GM19043 (cell line): Measurements from ENCODE around the gene GOLT1A.

ENCODE experiments used
- ATAC-seq: cut with Tn5 transposase; IDR thresholded peaks from one replicate; pipeline ENCODE4 v1.9.1; 2021; ENCODE audit warnings: low read depth; ENCODE audit not compliant: unreplicated experiment

The GOLT1A gene

DNA sequence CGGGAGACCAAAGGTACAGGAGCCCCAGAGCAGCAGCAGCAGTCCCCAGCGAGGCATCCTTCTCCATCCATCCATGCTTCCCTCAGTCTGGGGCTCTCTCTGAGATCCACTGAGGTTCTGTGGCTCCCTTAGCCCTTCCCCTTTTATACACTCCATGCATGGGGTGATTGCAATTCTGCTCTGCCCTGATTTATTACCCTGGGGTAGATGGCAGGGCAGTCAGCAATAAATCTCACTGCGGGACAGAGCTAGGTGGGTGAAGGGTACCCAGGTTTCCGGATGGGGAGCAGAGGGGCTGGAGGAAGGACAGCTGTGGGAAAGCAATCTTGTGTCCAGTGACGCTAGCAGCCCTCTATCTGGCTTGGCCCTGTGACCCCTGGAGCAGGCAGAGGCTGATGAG, 47.6 kb downstream of the GOLT1A start, which contains the start of gene REN:
Gene REN, minus strand, starts transcription at position 119 of the 400 bp plus-strand sequence. Its CDS starts 44 bp downstream, at position 75.
- ATAC-seq = no peak

DNA sequence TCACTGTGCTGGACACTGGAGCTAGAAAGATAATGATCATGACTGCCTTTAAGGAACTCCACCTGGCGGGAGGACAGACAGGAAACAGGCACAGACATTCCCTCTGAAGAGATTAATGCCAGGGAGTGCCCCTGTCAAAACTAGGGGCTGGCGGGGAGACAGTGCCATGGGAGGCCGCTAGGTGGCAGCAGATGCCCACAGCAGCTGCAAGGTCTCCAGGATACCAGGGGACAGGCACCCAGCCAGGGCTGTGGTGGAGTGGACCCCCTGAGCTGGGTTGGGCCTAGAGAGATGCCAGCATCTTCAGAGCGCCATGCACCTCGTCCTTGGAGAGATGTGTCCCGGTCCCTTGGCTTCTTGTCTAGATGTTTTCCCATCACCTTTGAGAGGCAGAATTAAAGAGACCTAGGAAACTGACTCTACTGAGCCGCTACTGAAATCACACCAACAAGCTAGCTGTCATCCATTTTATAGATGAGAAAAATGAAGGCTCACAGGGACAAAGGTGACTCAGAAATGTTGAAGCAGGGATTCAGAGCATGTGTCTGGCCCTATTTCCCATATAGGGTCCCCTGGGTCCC, 51.2 kb downstream of the GOLT1A start:
- ATAC-seq = no peak

DNA sequence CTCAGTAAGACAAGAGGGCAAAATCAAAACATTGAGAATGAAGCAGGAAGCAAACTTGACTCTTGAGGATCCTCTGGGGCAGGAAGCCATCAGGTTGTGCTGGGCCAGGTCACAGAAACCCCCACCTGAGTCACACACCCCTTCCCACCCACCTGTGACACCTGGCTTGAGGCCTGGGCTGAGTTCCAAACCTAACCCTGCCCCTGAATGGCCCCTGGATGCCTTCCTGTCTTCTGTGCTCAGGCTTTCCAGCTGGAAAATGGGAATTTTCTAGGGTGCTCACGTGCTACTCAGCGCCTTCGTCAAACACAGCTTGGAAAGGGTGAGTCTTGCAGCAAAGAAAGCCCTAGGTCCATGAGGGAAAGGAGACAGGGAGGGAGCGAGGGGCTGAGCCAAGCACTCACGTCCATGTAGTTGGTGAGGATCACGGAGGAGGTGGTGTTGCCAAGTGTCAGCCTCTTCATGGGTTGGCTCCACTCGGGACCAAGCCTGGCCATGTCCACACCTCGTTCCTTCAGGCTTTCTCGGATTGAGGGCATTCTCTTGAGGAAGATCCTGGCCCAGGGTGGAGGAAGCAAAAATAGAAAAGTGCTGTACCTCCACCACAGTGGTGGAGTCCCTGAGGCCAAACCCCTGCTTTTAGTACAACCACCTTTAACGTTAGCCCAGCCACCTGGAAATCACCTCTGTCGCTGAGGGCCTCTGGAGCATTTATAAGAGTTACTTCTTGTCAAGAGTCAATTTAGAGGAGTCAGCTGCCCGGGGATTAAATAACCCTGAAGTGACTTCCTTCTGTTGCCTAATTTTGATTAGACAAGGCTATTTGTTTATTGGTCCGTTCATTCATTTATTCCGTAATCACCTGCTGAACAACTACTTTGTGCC, 51.9 kb downstream of the GOLT1A start:
- ATAC-seq = no peak

DNA sequence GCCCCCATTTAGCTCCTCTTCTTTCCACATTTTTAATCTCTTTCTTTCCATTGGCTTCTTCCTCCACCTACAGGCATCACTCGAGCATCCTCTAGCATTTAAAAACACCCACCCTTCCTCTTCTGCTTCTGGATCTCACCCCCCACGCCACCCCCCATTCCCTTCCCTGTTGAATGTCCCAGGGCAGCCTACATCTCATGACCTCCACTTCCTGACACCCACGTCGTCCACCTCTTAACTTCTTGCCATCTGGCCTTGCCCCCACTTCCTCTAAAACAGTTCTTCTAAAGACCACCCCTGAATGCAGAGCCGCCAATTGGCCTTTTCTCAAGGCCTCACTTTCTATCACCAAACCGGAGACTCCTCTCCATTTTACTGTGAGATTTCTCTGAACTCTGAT, 55.8 kb downstream of the GOLT1A start:
- ATAC-seq = no peak

DNA sequence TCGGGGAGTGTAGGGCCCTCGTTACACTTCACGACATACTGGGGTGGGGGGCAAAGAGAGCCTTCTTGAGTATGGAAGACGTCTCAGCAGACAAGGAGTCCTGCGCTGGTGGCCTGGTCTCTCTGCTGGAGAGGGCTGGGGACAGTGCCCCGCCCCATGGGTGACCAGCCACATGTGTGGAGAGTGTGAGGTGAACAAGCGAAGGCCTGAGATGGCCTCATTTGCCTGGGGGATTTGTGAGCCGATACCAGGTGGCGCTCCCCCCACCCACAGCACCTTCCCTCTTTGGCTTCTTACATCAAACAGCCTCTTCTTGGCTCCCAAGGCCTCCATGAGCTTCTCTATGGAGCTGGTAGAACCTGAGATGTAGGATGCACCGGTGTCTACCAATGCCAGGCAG, 57.9 kb downstream of the GOLT1A start:
- ATAC-seq = no peak

DNA sequence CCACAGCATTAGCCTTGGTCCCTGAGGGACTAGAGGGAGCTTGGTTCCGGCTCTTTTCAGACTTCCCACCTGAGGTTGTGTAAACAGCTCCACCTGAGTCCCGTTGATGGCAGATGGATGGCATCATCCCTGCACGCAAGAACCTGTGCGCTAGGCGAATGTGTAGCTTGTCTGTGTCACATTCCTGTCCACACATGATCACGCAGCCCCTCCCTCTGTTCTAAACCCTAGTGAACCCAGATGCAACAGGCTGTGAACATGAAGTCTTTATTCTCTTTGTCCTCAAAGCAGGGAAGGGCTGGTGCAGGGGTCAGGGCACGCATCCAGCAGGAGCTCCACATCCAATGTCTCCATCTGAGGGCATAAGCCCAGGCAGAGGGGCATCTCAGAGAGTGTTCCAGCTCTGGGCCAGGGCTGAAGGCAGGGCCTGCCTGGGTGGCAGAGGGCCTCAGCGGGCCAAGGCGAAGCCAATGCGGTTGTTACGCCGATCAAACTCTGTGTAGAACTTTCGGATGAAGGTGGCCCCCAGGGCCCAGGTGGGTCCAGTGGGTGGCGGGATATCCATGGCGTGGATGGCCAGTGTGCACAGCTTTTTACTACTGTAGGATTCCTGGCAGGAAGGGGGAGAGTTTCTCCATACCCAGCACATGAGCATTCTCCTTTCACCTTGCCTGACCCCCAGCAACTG, 59.1 kb downstream of the GOLT1A start:
- ATAC-seq = no peak

DNA sequence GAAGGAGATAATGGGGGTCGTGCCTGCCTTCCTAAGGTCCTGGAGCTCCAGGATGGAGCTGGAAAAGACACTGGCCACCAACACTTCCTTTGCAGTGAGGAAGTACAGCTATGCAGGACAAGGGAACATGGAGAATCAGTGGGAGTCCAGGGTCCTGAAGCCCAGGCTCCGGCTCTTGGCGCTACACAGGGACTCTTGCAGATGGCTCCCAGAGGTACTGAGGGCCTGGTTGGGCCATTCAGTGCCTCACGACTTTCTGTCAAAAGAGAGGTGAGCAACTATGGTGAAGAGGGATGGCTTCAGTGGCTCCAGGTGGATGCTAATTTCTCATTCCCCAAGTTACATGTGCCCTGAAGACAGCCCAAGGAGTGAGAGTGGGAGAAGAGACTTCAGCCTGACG, 60.1 kb downstream of the GOLT1A start:
- ATAC-seq = no peak

DNA sequence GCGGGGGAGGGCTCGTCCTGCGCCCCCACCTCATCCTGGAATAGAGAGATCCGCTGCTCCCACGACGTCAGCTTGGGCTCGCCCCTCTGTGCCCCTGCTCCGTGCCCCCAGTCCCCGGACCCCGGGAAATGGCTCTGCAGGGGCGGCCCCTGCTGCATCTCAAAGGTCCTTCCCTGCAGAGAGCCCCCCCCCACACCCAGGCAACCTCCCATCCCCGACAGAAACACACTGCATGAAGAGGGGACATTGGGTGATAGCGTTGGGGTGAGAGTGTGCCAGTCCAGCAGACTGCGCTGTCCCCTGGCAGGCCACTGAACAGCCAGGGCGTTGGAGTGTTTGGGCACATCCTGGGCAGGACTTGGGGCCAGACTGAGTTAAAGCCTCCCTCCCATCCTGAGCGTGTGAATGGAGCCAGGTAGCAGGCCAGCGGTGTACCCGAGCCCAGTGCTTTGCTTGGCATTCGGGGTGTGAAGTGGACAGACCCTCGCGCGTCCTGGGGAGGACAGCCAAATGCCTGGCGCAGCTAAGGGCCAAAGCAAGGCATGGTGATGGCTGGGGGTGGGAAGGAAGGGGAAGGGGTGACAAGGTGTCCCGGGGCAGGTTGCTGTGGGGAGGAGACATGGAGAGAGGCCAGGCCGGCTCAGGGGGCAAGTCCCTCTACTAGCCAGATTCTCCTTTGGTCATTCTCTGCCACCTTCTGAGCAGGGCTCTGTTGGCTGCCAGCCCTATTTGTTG, 61.3 kb downstream of the GOLT1A start:
- no peak for ATAC-seq

DNA sequence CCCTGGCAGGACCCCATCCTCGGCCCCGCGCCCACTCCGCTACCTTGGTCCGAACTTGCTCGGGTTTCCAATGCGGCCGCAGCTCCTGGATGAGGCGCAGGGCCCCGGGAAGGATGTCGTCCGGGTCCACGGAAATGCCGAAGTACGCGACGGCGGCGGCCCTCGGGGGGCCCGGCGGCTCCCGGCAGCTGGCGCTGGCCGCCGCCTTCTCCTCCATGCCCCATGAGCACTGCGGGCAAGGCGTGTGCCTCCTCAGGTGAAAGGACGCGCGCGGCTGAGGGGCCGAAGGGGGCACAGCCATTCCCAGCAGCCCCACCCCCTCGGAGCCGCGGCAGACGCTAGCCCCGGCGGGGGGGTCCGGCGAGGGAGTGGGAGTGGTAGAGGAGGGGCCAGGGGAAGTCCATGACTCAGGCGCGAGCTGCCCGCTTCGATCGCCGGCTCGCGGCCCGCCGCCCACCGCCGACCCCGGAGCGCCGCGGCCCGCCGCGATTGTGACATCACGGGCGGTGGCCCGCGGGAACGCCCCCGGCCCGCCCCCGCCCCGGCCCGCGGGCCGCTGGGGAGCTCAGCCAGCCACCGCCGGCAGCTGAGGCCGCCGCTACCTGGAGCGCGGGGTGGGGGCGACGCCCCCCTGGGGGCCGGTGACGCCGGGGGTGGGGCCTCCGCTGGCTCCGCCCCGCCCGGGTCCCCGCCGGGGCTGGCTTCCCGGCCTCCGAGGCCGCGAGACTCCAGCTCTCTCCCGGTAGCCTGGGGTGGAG, 62.1 kb downstream of the GOLT1A start, which contains the start of gene ETNK2:
Gene ETNK2, minus strand, starts transcription at position 493 of the 758 bp plus-strand sequence. Its CDS starts 192 bp downstream, at position 301.
- ATAC-seq = no peak

DNA sequence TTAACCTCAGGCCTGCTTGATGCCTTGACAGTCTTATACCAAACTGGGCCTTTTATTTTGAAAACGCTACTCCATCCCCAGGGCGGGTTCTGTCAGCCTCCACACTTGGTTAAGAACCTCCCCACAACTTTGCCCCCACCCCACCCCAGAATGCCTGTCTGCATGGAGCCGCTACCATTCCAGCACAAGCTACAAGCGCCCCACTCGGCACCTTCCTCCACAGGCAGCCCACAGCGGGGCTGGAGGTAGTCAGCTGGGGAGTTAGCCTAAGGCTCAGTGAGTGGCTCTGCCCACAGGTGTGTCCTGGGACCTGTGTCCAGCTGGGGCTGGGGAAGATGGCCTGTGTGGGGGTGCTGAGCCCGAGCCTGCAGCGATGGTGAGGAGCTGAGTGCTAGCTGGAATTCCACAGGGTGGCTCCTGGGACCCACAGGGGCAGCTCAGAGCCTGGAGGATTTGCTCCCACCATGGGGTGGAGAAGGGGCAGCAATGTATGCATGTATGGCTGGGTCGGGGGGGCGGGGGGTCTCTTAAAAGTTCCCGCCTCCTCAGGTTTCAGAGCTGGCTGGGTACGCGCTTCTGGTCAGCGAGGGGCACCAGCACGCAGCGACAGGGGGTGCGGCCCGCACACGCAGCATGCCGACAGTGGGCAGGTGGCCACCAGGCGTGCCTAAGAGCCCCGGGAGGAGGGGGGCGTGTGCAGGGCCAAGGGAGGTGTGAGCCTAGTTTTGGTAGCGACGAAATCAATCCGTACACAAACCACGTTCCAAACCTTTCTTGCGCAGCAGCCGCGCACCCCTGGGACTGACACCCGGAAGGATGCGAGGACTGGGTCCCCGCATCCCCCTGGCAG, 62.9 kb downstream of the GOLT1A start:
- no peak for ATAC-seq

DNA sequence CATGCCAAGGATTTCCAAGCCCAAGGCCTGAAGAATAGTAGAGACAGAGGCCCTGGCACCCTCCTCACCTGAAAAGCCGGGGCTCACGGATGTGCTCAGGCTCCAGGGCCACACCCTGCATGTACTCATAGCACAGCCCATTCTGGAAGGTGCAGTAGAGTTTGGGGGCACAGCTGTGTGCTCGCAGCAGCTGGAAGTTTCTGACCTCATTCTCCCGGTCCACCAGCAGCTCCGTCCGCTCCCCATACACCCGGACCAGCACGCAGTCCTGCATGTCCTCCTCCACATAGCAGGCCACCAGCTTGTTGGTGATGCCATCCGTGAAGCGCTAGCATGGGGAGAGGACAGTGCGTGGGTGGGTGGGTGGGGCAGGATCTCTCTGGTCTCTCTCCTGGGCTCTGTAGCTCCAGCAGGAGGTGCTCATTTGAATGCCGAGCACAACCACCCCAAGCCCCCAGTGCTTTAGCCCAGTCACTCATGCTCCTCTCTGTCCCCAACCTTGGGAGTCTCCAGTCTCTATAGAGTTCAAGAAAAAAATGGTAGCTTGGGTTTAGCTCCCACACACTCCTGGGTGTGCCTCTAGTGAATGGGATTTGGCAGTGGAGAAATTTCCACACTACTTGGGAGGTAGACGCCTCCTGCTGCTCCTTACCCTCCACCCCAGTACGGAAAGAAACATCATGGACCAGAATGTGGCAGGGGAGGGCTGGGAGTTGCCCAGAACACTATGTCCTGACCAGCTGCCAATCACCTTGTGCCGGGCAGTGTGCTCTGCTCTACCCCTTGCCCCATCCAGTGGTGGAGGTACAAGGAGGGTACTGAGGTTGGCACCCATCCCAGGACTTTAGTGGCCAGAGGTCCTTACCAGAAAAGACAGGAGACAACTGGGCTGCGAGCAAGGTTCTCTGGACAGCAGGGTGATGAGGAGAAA, 63.9 kb downstream of the GOLT1A start:
- ATAC-seq = no peak

DNA sequence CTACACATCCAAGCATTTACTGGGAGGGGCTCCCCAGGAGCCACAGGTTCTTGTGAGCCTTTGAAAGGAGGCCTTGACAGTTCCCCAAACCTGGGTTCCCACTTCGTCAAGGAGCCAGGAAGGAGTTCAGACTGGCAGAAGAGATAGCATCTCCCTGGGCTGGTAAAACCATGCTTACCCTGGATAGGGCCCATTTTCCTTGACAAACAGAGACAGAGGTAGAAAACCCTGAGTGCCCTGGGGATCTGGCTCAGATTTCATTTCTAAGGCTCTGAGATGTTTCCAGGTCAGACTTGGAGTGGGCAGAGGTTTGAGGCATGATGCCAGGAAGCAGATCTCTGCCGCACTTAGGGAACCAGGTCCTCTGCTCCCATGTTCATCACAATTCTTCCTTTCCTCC, 64.7 kb downstream of the GOLT1A start:
- no peak for ATAC-seq
